ENCODE results near the gene KLHDC4. TPM values are rescaled to one million over a fixed set of nuclear protein-coding genes. Genes with fewer than 3 reads are reported as not detected.

The KLHDC4 gene
- total and polyA plus RNA-seq, 9 of the 15 experiments (the other 6 are each of a cell fraction or from before 2014, with no cell fraction given): 1.3 to 68.1 (median 32.8) TPM

DNA sequence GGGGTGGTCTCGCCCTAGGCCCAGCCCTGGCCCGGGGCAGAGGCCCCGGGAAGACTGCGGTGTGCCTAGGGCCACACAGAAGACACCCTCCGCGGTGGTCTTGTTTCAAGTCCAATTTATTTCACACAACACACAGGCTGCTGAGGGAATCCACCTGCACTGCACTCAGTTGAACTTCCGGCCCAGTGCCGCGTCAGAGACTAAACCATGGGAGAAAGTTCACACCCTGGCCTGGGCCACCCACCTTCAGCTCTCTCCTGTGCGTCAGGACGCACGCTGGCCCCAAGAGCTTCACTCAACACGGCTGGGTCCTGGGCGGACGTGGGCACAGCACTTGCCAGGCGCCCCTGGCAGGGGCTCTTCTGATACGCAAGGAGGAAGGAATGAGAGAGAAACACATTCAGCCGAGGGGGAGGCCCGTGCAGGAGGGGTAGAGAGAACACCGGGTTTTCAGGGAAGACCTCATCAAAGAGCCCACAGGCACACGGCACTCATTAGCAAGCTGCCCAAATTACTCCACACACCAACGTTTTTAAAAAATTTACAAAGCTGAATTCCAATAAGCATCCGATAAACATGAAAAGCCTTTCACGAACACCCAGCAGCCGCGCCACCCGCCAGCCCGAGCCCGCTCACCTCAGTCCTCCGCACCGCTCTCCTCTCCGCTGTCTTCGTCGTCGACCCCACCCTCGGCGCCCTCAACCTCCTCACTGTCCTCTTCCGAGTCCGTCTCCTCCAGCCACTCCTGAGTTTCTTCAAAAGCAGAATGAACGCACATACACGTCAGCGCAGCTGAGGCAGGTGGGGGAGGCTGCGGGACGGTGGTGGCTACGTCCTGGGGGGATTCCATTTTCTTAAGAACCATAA is 57.8 kb downstream of the KLHDC4 start:
- no peak for ATAC-seq
- DNase-seq (ENCODE audit: extremely low read depth in 1 of 4, low spot score in 3 of 4): no peak
- Histone ChIP-seq H3K4me3 (no peak overlapping the region), H3K4me1 (replicated peaks in 1 of 2; ENCODE audit: control insufficient read depth in 2 of 2, insufficient read depth in 2 of 2, low read length in 2 of 2) (peaks cover 0 to 29% of the 10 kb centered on the region in 2 experiments; a peak in 2 of 5 replicates), H2AFZ (ENCODE audit: low read depth, low read length) (no peak overlapping the region), H3K4me2 (ENCODE audit: insufficient read depth, low read length) (no peak overlapping the region), H3K27ac (ENCODE audit: extremely low read depth, low read depth, low read length) (no peak overlapping the region), H3K9ac (ENCODE audit: insufficient read depth in 1 of 2, low read depth in 2 of 2, low read length in 2 of 2) (no peak overlapping the region; a peak in 1 of 4 replicates), H3K36me3 (ENCODE audit: control insufficient read depth, insufficient read depth, low read length) (peaks cover 81% of the 10 kb centered on the region; the same call in 2 of the 3 replicates), H3K27me3 (ENCODE audit: control insufficient read depth in 2 of 2, insufficient read depth in 2 of 2, low read length in 2 of 2) (no peaks in the 10 kb centered on the region), H3K9me3 (replicated peaks; ENCODE audit: control insufficient read depth, insufficient read depth, low read depth, low read length) (no peaks in the 10 kb centered on the region), H4K20me1 (replicated peaks; ENCODE audit: control insufficient read depth, insufficient read depth, low read length) (no peaks in the 10 kb centered on the region; the same call in 1 of the 2 replicates), H3K9me1 (ENCODE audit: control insufficient read depth, insufficient read depth, low read length) (peaks cover 7% of the 10 kb centered on the region), H3K79me2 (ENCODE audit: control insufficient read depth, insufficient read depth, low read length) (no peaks in the 10 kb centered on the region)
- ChIA-PET POLR2A (no interaction called here), CTCF (ENCODE audit: low intra/inter-chr PET ratio) (no interaction called here)
- in situ Hi-C loops (cut with MboI) (no loop called here), intact Hi-C loops (cut with micrococcal nuclease) (no loop called here)
- BruUV-seq (replicated peaks): no TSS peak
- no peak for FAIRE-seq
- 92% methylated on average over 37 of the region's 45 CpGs for WGBS (ENCODE audit: insufficient coverage, low coverage, missing lambda C conversion rate)
- TF ChIP-seq POLR2G (IDR thresholded peaks at IDR 0.05; ENCODE audit: low read depth, low read length) (peak; percentile 14; the same call in 1 of the 2 replicates), FOS (IDR thresholded peaks at IDR 0.05; ENCODE audit: extremely low read depth, insufficient read length) (no peak)

DNA sequence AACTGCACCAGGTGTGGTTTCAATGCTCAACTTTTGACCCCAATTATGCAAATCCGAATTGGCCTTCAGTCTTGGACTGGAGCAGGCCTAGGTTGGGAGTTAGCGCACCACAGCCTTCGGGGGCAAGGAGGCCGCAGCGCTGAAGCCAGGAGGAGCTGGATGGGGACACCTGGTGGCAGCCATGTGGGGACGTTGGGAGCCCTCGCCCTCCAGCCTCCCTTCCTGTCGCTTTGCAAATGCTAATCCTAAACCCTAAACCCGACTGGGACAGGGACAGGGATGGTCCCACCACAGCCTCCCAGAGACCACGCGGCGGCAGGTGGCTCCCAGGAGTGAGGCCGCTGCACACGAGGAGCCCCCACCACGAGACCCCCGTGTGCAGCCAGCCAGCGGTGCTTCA is 58.7 kb downstream of the KLHDC4 start:
- no peaks in the 10 kb centered on the region for H3K79me2 ChIP-seq (ENCODE audit: control insufficient read depth, insufficient read depth, low read length)
- H3K36me3 ChIP-seq (ENCODE audit: control insufficient read depth, insufficient read depth, low read length): peaks cover 81% of the 10 kb centered on the region; the same call in 2 of the 3 replicates
- WGBS (ENCODE audit: insufficient coverage, low coverage, missing lambda C conversion rate): 87% methylated on average over 17 of the region's 17 CpGs
- peaks cover 0 to 34% of the 10 kb centered on the region in 2 experiments; a peak in 2 of 5 replicates for H3K4me1 ChIP-seq (replicated peaks in 1 of 2; ENCODE audit: control insufficient read depth in 2 of 2, insufficient read depth in 2 of 2, low read length in 2 of 2)
- H3K9me3 ChIP-seq (replicated peaks; ENCODE audit: control insufficient read depth, insufficient read depth, low read depth, low read length): no peaks in the 10 kb centered on the region
- H3K27me3 ChIP-seq (ENCODE audit: control insufficient read depth in 2 of 2, insufficient read depth in 2 of 2, low read length in 2 of 2): no peaks in the 10 kb centered on the region
- BruUV-seq (replicated peaks): no TSS peak
- FAIRE-seq (no peak), DNase-seq (ENCODE audit: extremely low read depth in 1 of 4, low spot score in 3 of 4) (no peak), ATAC-seq (no peak)
- ChIA-PET POLR2A (no interaction called here), CTCF (ENCODE audit: low intra/inter-chr PET ratio) (no interaction called here)
- intact Hi-C loops (cut with micrococcal nuclease) (no loop called here), in situ Hi-C loops (cut with MboI) (no loop called here)
- H4K20me1 ChIP-seq (replicated peaks; ENCODE audit: control insufficient read depth, insufficient read depth, low read length): no peaks in the 10 kb centered on the region
- no peak overlapping the region for H3K4me2 ChIP-seq (ENCODE audit: insufficient read depth, low read length)
- H2AFZ ChIP-seq (ENCODE audit: low read depth, low read length): no peak overlapping the region
- no peak overlapping the region; a peak in 1 of 4 replicates for H3K9ac ChIP-seq (ENCODE audit: insufficient read depth in 1 of 2, low read depth in 2 of 2, low read length in 2 of 2)
- H3K4me3 ChIP-seq: no peak overlapping the region
- peaks cover 7% of the 10 kb centered on the region for H3K9me1 ChIP-seq (ENCODE audit: control insufficient read depth, insufficient read depth, low read length)
- H3K27ac ChIP-seq (ENCODE audit: extremely low read depth, low read depth, low read length): no peak overlapping the region
- TF ChIP-seq, protein P1, sequence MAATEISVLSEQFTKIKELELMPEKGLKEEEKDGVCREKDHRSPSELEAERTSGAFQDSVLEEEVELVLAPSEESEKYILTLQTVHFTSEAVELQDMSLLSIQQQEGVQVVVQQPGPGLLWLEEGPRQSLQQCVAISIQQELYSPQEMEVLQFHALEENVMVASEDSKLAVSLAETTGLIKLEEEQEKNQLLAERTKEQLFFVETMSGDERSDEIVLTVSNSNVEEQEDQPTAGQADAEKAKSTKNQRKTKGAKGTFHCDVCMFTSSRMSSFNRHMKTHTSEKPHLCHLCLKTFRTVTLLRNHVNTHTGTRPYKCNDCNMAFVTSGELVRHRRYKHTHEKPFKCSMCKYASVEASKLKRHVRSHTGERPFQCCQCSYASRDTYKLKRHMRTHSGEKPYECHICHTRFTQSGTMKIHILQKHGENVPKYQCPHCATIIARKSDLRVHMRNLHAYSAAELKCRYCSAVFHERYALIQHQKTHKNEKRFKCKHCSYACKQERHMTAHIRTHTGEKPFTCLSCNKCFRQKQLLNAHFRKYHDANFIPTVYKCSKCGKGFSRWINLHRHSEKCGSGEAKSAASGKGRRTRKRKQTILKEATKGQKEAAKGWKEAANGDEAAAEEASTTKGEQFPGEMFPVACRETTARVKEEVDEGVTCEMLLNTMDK (IDR thresholded peaks at IDR 0.05; ENCODE audit: borderline replicate concordance, insufficient read depth, low read depth, low read length, poor library complexity, severe bottlenecking): no peak
- TF ChIP-seq, protein P2, sequence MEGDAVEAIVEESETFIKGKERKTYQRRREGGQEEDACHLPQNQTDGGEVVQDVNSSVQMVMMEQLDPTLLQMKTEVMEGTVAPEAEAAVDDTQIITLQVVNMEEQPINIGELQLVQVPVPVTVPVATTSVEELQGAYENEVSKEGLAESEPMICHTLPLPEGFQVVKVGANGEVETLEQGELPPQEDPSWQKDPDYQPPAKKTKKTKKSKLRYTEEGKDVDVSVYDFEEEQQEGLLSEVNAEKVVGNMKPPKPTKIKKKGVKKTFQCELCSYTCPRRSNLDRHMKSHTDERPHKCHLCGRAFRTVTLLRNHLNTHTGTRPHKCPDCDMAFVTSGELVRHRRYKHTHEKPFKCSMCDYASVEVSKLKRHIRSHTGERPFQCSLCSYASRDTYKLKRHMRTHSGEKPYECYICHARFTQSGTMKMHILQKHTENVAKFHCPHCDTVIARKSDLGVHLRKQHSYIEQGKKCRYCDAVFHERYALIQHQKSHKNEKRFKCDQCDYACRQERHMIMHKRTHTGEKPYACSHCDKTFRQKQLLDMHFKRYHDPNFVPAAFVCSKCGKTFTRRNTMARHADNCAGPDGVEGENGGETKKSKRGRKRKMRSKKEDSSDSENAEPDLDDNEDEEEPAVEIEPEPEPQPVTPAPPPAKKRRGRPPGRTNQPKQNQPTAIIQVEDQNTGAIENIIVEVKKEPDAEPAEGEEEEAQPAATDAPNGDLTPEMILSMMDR (IDR thresholded peaks at IDR 0.05 in 2 of 3, conservative IDR thresholded peaks at IDR 0.05 in 1 of 3; ENCODE audit: insufficient read depth in 2 of 3, low read depth in 1 of 3, low read length in 3 of 3): 0 out of 6 replicates have a peak, but pooled peaks of 1 of the 3 experiments have one; percentile 8
- TF ChIP-seq, protein P3, sequence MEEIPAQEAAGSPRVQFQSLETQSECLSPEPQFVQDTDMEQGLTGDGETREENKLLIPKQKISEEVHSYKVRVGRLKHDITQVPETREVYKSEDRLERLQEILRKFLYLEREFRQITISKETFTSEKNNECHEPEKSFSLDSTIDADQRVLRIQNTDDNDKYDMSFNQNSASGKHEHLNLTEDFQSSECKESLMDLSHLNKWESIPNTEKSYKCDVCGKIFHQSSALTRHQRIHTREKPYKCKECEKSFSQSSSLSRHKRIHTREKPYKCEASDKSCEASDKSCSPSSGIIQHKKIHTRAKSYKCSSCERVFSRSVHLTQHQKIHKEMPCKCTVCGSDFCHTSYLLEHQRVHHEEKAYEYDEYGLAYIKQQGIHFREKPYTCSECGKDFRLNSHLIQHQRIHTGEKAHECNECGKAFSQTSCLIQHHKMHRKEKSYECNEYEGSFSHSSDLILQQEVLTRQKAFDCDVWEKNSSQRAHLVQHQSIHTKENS (CRISPR knock-in tag; IDR thresholded peaks at IDR 0.05): no peak
- TF ChIP-seq CBX8 (IDR thresholded peaks at IDR 0.05; ENCODE audit: borderline replicate concordance, extremely low read depth, low read depth, low read length, poor library complexity, severe bottlenecking) (no peak), ZNF507 (tag; conservative IDR thresholded peaks at IDR 0.05) (no peak)
